HG02840 (cell line): Measurements from ENCODE around the gene HOXA7.

Experiments
- ATAC-seq: cut with Tn5 transposase; IDR thresholded peaks from one replicate; pipeline ENCODE4 v1.9.1; 2021; ENCODE audit warnings: mild to moderate bottlenecking, moderate library complexity, moderate number of reproducible peaks; ENCODE audit not compliant: unreplicated experiment, low FRiP score

The HOXA7 gene

GRCh38 chr7:27161214-27161720 is 4.8 kb upstream of the HOXA7 start:
- ATAC-seq, result no peak

- peak; percentile 68 for ATAC-seq
Observed at GRCh38 chr7:27160546-27161213, 4.2 kb upstream of the HOXA7 start.

- ATAC-seq, result no peak
Observed at GRCh38 chr7:27160145-27160545, 3.7 kb upstream of the HOXA7 start.

DNA sequence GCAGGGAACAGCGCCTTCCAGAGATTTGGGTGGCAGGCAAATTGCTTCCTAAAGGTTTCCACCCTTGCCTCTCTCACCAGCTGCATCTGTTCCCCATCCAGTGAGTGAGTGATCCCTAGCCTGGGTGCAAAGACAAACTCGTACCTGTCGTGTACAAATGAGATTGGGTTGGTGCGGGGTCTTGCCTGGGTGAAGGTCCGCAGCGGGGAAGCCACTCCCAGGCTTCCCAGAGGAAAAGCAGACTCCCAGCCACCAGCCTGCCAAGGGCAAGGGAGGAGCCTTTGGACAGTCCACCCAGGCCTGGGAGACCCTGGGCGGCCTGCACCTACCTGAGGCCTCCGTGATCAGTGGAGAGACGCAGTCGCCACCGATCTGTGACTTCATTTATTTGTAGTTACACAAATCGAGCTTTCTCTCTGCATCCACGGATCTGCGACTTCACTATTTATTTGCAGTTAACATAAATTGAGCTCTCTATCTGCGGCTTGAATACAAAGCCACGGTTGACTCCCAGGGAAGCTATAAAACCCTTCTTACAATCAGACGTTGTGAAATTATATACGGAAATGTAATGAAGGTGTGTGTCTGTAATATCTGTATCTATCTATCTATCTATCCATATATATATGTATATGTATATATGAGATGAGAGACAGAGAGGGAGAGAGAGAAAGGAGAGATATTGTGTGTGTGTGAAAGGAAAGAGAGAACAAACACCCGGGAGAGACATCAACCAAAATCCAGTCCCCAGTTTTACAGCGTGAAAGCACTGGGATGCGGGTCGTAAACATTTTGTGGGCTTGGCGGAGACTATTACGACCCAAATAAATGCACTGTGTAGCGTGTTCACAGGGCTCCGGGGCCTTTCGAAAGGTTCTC is 3.0 kb upstream of the HOXA7 start:
- no peak for ATAC-seq

GRCh38 chr7:27158436-27159265 is 2.2 kb upstream of the HOXA7 start:
- ATAC-seq, result no peak

DNA sequence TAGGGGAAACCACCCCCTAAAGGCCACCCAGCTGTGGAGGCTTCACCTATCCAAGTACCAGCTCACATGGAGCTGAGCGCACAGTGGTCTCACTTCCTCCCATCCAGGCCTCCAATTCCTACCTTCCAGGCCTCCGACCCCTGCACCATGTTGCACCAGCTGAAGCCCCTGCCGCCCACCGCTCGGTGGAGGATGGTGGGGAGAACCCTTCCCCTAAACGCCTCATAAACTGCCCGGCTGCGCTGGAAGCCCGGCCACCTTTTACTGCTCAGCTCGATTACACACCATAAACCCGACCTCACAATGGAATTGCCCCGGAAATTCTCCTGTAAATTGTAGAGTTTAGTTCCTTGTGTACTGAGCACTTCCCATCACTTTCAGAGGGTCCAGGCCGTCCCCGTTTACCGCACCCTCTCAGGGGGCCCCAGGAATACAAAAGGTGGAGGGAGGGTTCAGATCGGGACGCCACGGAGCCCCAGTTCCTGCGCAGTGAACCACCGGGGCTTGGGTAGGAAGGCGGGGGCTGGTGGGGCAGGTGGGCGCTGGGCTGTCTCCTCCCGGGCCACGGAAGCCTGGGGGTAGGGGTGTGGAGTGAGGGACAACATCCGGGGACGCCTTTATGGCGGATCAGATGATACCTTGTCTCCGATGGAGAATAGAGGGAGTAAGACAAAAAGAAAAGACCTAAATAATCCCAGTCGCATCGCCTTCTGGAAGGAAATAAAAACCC is 1.4 kb upstream of the HOXA7 start:
- no peak for ATAC-seq

DNA sequence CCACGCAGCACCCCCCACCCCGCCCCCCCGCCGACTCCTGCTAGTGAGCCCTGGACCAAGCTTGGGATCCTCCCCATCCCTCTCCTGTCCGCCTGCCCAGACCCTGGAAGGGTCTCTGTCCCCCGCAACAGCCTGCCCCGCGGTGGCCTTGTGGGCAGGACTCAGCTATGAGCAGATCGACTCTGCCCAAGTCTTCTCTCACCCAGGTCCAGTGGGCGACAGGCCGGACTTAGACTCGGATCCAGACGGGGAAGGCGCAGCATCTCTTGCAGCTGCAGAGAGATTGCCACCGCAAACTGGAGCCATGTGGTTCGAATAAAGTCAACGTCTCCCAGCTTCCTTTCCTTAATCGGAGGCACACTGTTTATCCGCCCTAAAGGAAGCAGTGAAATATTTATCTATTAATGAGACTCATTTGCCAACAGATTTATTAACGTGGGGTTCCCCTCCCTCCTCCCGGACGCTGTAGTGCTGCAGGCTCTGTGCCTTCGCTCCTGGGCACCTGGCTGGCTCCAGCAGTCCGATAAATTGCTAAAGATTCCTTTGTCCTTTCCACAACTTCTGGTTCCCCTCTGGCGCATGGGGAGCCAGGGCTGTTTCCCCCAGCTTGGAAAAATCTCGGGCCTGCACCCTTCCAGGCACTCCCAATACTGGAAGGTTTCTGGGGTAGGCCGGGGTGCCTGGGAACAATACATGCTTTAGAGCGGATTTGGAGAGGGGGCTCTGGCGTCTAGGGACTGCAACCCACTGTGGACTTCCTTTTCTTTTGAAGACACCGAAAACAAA is 634 bp upstream of the HOXA7 start:
- no peak for ATAC-seq

- no peak for ATAC-seq
Observed at GRCh38 chr7:27155816-27156507, 513 bp downstream of the HOXA7 start.

GRCh38 chr7:27154901-27155815 is 1.3 kb downstream of the HOXA7 start:
- ATAC-seq, result no peak

GRCh38 chr7:27154369-27154768 is 2.1 kb downstream of the HOXA7 start:
- ATAC-seq, result no peak

GRCh38 chr7:27153526-27153925 is 2.9 kb downstream of the HOXA7 start:
- no peak for ATAC-seq

DNA sequence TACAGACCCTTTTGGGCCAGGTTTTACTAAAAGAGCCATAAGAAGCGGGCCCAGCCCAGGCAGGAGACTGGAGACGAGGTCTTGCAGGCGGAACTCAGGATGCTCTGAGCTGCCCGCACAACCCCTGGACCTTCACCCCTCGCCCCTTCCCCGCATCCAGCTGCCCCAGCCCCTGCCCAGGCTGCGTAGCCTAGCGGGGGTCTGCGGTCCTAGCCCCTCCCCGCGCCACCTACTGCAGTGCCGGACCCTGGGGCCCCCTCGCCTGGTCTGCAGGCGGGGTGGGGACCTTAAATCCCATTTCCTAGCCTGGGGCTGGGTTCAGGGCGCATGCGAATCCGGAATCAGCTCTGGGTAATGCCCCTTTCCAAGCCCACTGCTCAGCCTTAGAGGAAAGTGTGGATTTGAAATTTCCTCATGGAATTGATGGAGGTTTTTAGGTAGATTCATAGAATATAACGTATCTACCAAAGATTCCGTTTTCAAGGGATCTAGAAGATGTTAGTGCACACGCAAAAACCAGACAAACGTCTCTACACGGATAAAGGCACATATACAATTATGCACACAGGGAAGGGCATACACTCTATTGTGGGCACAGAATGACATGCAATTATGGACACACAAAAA is 3.5 kb downstream of the HOXA7 start:
- no peak for ATAC-seq

DNA sequence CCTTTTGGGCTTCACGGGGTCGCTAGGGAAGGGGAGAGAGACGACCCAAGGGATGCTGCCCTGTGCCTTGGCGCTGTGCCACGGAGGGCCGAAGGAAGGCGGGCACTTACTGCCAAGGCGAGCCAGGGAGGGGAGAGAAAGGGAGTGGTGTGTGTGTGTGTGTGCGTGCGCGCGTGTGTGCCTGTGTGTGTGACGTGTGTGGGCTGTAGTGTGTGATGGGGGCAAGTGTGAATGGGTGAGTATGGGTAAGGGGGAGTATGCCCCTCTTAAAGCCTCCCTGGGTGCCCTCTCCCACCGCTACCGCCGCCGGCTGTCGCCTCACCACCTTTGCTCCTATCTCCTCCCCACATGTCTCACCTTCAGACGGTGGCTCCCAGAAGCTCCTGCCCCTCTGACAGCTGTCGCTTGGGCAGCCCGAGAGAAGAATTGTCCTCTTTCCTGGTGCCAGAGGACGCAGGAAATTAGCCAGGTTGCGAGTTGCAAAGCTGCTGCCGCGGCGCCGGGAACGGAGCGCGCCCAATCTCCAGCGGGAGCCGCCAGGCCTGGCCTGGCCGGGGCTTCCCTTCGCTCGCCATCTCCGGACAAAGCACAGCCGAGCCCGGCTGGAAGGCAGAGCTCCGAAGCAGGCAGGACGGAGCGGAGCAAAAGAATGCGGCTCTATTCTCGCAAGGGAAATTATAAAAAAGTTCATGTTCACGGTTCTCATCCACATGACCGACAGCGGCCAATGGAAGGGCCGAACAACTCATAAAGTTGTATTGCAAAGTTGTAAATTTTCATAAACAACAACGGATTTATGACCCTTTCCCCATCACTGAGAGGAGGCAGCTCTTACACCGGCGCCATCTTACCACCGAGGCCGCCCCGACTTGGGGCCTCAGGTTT is 4.3 kb downstream of the HOXA7 start, which contains the start of gene HOXA3:
TSS of gene HOXA3 (minus strand) at position 653 of the 885 bp plus-strand sequence. CDS start 41,943 bp downstream, outside the sequence.
- ATAC-seq, result no peak

DNA sequence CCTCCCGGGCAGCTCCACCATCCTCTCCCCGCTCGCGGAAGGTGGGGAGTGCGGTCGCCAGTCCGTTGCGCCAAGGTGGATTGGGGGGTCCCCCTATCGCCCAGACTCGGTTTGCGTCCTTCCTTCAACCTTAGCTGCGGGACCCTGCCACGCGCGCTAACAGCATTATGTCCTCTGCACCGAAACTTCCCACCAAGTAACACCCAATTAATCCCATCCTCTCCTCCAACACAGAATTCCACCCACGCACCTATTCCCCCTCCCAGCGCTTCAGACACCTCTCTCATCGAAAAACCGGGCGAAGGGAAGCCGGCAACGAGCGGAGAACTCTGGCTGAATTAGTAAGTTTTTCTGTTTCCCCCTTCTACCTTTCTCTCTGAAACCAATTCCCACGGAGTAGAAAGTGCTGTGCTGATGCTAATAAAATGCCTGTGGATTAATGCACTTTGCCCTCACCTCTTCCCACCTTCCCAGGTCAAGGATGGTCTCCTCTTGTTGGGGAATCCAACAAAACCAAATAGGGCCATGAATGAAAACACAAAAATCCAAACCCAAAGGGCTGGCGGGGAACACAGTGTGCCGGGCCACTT is 5.0 kb downstream of the HOXA7 start:
- no peak for ATAC-seq

DNA sequence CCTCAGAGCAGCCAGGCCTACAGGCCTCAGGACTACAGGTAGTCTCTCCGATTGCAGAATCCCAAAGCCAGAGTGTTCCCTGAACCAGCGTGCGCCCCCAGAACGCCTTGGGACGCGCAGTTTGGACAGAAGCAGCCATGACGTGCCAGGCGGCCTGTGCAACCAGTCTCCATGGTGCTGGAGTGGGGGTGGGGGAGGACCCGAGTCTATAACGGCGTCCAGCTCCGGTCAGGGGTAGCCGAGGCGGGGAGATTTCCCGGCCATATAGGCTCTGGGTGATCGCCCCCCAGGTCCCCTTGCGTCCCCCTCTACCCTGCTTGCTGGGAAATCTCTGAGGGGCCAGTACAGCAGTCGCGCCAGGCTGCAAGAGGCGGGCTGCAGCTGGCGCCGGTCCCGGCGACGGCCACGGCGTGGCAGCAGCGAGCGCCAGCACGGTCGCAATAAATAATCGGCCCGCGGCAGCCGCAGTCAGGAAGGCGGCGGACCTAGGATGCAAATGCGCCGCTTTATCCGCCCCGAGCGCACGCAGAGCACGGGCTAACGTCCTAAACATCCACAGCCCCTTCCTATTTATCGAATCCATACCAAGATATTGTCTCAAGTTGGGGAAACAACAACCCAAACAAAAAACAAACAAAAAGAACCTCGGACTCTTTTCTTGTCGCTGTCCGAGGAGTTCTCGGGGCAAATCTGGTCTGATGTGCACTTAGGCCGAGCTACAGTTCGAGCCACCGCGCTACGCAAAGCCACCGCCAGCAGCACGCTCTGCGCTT is 5.7 kb downstream of the HOXA7 start:
- ATAC-seq, result peak; percentile 60
